Thyroid gland (tissue), 4 donors: ENCODE measurements around the gene TAX1BP3.

Experiments
- CTCF ChIP-seq, 6 experiments: fragments of 200-600 bp in 3 of 6; fragments of 450-650 bp in 3 of 6; sonication (generic) in 3 of 6; IDR thresholded peaks; one replicate each; pipeline ENCODE4 v1.5.1; 2016 to 2019; ENCODE audit warnings: antibody characterized with exemption in 6 of 6, mild to moderate bottlenecking in 2 of 6, inconsistent platforms in 1 of 6, moderate library complexity in 1 of 6
- POLR2A ChIP-seq, 2 donors: fragments of 450-650 bp; IDR thresholded peaks; one replicate each; pipeline ENCODE4 v1.6.1; 2017; ENCODE audit warnings: antibody characterized with exemption in 2 of 2, mild to moderate bottlenecking in 2 of 2, moderate library complexity in 1 of 2

GRCh38 chr17:3710951-3711383 is 42.6 kb upstream of the TAX1BP3 start:
- no peak for TF ChIP-seq CTCF (IDR thresholded peaks at IDR 0.05)
- TF ChIP-seq POLR2A (IDR thresholded peaks at IDR 0.05), result no peak
